HG03457 (cell line): ENCODE measurements around the gene CDH12.
A peak's percentile ranks its signal among the peaks of the same experiment; 100 is the strongest.
"Not testable (repeated sequence)": the region's sequence is repeated elsewhere in the genome, so short reads cannot be mapped to it uniquely, and the experiment has no call there.

Source experiments
- ATAC-seq: cut with Tn5 transposase; IDR thresholded peaks from one replicate; pipeline ENCODE4 v1.9.1; 2021; ENCODE audit warnings: moderate number of reproducible peaks; ENCODE audit not compliant: unreplicated experiment

The CDH12 gene

DNA sequence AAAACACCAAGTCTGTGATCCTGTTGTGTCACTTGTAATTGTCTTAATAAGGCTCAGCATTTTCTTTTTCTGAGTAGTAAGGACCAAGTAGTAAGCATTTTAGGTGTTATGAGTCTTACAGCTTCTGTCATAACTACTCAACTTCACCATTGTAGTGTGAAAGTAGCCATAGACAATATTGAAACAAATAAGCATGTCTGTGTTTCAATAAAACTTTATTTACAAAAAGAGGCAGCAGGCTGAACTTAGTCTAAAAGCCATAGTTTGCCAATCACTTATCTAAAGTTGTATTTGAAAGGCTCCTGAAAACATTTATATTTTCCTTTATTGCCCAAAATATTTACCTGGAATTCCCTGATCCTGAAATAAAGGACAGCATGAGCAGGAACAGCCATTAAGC, 796.1 kb downstream of the CDH12 start:
- no peak for ATAC-seq

DNA sequence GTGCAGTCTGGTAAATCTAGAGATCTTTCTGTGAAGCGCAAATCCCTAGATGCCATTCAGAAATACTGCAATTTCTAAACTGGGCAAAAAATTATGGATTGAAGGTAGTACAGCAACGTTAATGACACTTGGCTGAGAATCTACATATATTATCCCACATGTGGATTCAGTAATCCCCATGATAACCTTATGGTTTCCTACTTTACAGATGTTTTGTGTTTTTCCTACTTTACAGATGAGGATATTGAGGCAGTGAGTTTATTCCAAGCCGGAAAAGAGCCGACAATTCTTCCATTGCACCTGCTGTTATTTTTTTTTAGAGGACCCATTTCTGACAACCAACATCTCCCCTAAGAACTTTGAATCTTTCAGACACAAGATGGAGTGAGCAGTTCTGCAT, 796.5 kb downstream of the CDH12 start:
- no peak for ATAC-seq

DNA sequence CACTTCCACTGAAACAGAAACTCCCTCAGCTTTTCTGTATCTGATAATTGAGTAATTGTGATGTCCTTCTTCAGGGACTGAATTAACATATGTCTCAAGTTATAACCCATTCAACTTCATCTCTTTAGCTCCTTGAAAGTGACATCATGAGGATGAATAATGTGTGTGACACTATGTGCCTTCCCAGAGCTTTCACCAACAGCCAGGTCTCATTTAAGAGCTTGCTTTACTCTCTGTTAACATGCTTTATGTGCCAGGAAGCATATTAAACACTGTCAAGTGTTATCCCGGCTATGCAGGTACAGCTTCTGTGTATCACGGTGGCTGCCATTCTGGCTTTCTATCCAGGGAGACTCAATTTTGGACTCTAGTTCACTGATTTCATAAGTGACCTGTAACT, 799.9 kb downstream of the CDH12 start:
- no peak for ATAC-seq

DNA sequence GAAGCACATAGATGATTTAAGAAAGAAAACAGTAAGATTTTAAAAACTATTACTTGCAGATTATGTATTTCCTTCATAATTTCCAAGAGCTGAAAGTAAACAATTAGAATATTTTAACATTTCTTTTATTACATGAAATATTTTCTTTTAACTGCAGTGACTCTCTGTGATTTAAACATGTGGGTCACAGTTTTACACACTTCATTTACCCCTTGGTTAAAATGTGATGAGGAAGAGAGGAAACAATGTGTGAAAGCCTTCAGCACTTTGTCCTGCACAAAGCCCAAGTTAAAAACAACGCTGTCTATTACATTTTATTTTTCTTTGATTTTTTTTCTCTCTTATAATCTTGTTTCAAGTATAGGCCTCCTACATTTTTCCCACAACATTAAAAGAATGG, 801.3 kb downstream of the CDH12 start:
- no peak for ATAC-seq

DNA sequence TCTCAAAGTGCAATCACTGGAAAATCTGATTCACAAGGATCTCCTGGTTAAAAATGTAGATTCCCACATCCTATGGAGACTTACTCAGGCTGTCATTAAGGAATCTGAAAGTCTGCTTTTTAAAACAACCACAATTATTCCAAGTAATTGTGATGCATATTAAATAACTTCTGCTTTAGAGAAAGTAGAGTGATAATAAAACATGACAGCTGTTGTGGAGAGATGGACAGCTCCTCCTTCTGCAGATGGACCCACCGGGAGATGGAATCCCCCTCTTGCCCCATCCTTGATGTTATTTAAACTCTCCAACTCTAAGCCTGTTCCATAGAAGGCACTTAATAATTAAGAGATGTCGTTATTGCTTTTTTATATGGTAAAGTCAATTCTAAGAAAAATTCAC, 802.2 kb downstream of the CDH12 start:
- ATAC-seq = no peak

DNA sequence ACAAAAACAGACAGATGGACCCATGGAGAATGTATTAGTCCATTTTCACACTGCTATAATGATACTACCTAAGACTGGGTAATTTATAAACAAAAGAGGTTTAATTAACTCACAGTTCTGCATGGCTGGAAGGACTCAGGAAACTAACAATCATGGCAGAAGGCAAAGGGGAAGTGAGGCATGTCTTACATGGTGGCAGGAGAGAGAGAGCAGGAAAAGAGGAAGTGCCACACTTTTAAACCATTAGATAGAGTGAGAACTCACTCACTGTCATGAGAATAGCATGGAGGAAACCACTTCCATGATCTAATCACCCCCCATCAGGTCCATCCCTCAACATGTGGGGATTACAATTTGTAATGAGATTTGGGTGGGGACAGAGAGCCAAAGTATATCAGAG, 808.9 kb downstream of the CDH12 start:
- no peak for ATAC-seq

DNA sequence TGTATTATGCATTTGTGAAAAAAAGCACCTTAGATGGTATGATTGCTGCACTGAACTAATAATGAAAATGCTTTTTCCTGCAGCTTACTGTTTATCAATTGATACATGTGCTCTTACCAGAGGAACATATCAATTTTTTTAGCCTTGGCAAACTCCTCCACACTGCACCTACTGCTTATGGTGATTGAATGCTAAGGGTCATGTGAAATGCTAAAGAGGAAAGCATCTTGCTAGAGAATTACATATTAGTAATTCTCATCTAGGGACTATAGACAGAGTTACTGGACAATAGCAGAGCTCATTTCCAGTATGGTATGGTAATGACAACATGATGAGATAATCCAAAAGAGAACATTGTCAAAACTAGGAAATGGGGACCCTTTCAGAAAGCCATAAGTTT, 817.1 kb downstream of the CDH12 start:
- ATAC-seq = no peak

- ATAC-seq = no peak
Measured at GRCh38 chr5:22033066-22033465, 820.1 kb downstream of the CDH12 start.

DNA sequence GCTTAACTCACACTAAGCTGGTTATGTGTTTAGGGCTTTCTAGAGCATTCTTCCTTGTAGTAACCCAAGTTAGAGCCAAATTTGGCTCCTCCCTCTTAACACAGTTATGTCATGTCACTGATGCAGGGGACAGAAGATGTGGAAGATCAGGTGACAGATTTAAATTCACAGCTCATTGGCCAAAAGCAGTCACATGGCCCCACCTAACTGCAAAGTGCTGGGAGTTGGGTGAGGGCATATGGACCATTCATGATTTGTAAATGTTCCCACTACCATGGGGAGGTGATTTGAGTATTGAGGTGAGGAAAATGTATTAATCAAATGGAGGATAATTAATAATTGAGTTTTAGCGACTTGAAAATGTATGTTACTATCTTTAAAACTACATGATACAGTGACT, 829.4 kb downstream of the CDH12 start:
- no peak for ATAC-seq

- not testable (repeated sequence) for ATAC-seq
Measured at GRCh38 chr5:22012893-22013292, 840.3 kb downstream of the CDH12 start.

- ATAC-seq = not testable (repeated sequence)
Measured at GRCh38 chr5:22010808-22011207, 842.3 kb downstream of the CDH12 start.

DNA sequence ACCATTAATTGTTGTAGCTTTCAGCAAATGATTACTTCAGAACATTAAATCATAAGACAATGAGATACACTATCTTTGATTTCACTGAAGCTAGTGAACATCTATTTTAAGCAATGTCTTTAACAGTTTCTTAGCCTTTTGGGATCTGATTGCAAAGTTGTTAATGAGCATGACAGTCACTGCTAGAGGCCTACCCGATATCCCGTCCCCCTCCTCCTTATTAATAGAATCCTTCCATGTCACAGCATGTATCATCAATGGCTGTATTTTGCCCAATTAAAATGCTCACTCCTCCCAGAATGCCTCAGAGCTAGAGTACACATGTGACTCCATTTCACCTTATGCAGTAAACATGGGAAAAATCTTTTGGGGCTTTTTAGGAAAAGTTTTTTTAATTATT, 852.0 kb downstream of the CDH12 start:
- ATAC-seq = not testable (repeated sequence)

GRCh38 chr5:21985799-21986198, 867.3 kb downstream of the CDH12 start:
- not testable (repeated sequence) for ATAC-seq

- not testable (repeated sequence) for ATAC-seq
Measured at GRCh38 chr5:21951571-21951970, 901.6 kb downstream of the CDH12 start.

DNA sequence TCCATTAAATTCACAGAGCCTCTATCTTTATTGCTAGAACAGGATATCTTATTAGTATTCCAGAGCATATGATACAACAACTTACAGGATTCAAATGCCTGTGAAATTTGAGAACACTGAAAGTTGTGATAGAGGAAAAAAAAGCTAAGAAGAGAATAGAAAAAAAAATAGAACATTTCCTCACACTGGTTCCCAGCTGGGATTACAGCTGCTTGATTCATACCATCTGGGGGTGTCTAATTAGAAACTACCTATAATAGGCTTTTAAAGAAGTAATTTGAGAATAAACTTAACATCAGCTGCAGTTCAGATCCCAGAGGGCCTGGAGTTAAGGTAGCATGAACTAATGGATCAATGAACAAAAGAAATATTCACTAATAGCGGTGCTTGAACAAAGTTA, 922.0 kb downstream of the CDH12 start:
- ATAC-seq = no peak

GRCh38 chr5:21919414-21920022, 933.6 kb downstream of the CDH12 start:
- ATAC-seq = peak; percentile 98

GRCh38 chr5:21918451-21918850, 934.7 kb downstream of the CDH12 start:
- no peak for ATAC-seq

DNA sequence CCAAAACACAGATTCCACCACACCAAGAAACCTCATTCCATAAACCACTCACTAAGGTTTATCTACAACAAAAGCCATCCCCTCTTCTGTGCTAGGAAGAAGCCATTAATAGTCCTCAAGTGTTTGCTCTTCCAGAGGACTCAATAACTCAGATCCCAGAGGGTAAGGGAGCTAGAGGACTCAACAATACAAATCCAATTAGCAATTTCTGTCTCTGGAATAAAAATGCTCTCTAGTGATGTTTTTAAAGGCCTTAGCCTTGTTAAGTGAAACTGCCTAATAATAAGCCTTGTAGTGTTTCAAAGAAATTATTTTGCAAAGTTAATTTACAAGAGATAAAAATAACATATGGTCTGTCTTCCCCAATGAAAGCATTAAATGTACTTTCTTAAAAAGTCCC, 942.4 kb downstream of the CDH12 start:
- ATAC-seq = no peak

GRCh38 chr5:21895766-21896350, 957.3 kb downstream of the CDH12 start:
- no peak for ATAC-seq

DNA sequence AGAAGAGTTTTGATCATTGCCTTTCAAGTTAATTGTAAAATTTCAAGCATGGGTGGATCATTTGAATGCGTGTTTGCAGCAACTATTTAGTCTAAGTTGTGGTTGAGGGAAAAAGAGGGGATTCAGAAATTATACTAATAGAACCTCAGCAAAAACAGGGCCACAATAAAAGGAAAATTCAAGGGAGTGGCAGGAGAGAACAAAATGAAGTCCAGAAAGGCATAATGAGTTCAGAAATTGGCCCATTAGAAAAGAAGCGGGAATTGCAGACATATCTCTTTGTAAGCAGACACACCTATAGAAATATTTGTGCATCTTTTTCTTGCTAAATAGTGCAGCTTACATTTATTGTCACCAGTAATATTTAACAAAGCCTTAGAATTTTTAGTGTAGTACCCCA, 960.0 kb downstream of the CDH12 start:
- no peak for ATAC-seq

- ATAC-seq = no peak
Measured at GRCh38 chr5:21889581-21889980, 963.6 kb downstream of the CDH12 start.

DNA sequence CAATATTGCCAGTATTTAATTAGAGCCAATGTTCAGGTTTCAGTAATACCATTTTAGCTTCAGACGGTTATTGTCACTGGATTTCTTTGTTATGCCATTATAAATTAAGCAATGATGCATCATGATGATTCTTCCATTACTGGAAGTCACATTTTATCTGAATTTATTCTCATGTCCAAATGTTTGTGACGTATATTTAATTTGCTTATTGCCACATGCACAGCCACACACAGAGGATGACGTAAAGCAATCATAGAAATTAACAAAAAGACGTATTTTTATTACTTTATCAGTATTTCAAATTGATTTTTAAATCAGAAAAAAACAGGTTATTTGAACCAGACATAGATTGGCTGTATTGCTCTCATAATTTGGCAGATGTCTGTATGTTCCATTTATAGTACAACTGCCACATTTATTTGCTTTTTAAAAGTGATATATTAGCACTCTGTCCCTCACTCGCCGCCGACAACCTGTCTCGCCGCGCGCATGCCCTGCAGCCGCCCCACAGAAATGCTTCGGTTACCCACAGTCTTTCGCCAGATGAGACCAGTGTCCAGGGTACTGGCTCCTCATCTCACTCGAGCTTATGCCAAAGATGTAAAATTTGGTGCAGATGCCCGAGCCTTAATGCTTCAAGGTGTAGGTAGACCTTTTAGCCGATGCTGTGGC, 970.9 kb downstream of the CDH12 start:
- no peak for ATAC-seq

- ATAC-seq = no peak
Measured at GRCh38 chr5:21880164-21880563, 973.0 kb downstream of the CDH12 start.
